Measurements from ENCODE around the gene FAM78A. TPM values are rescaled to one million over a fixed set of nuclear protein-coding genes. Genes with fewer than 3 reads are reported as not detected.

Gene FAM78A
- total RNA-seq, 1 experiment from 2014 or later: 3.0 TPM

- TF ChIP-seq IRF2 (CRISPR knock-in tag; IDR thresholded peaks at IDR 0.05; ENCODE audit: borderline replicate concordance, low read depth): no peak
- TF ChIP-seq ARID4B (CRISPR knock-in tag; IDR thresholded peaks at IDR 0.05; ENCODE audit: borderline replicate concordance): no peak
- TF ChIP-seq ZNF232 (CRISPR knock-in tag; IDR thresholded peaks at IDR 0.05): no peak
Observed at GRCh38 chr9:131273146-131273855, 3.0 kb downstream of the FAM78A start (continued).

GRCh38 chr9:131272212-131272611 lies 4.1 kb downstream of the FAM78A start:
- Mint-ChIP-seq H3K9me3 (no peaks in the 10 kb centered on the region), H3K4me3 (no peak overlapping the region), H3K4me1 (peaks cover 36% of the 10 kb centered on the region), H3K36me3 (no peaks in the 10 kb centered on the region; the same call in 1 of the 2 replicates), H3K27ac (no peak overlapping the region), H3K27me3 (ENCODE audit: low read depth) (peaks cover 14% of the 10 kb centered on the region)
- no peak for DNase-seq (ENCODE audit: low spot score)
- ChIA-PET POLR2A (no interaction called here), CTCF (interaction anchor here (0.6 to 7.8 kb wide), 4 partner anchors 15 to 63 kb away, joined by 3 to 57 read pairs (median 6); no protein-coding TSS in a partner anchor)
- TF ChIP-seq FOXJ3 (CRISPR knock-in tag; IDR thresholded peaks at IDR 0.05; ENCODE audit: borderline replicate concordance) (no peak), TEAD4 (CRISPR knock-in tag; IDR thresholded peaks at IDR 0.05) (no peak), ZNF423 (CRISPR knock-in tag; IDR thresholded peaks at IDR 0.05) (no peak), ZNF512 (CRISPR knock-in tag; IDR thresholded peaks at IDR 0.05; ENCODE audit: borderline replicate concordance) (no peak), SOX15 (CRISPR knock-in tag; IDR thresholded peaks at IDR 0.05) (no peak), RORB (CRISPR knock-in tag; IDR thresholded peaks at IDR 0.05) (no peak), GABPB1 (CRISPR knock-in tag; IDR thresholded peaks at IDR 0.05) (no peak), TCF7 (CRISPR knock-in tag; IDR thresholded peaks at IDR 0.05; ENCODE audit: low read depth) (no peak), STAT6 (CRISPR knock-in tag; conservative IDR thresholded peaks at IDR 0.05; ENCODE audit: low read depth) (no peak)
- ATAC-seq: no peak

- Mint-ChIP-seq H3K4me1 (peaks cover 36% of the 10 kb centered on the region), H3K9me3 (no peaks in the 10 kb centered on the region), H3K27ac (no peak overlapping the region), H3K4me3 (no peak overlapping the region), H3K27me3 (ENCODE audit: low read depth) (peaks cover 13% of the 10 kb centered on the region), H3K36me3 (no peaks in the 10 kb centered on the region; the same call in 1 of the 2 replicates)
- TF ChIP-seq ZNF671 (CRISPR knock-in tag; IDR thresholded peaks at IDR 0.05): no peak
- TF ChIP-seq TEAD4 (CRISPR knock-in tag; IDR thresholded peaks at IDR 0.05): no peak
- no peak for TF ChIP-seq ZNF121 (CRISPR knock-in tag; IDR thresholded peaks at IDR 0.05)
- TF ChIP-seq JAZF1 (CRISPR knock-in tag; IDR thresholded peaks at IDR 0.05): no peak
- no peak for TF ChIP-seq HMGA2 (CRISPR knock-in tag; IDR thresholded peaks at IDR 0.05)
- TF ChIP-seq E2F5 (CRISPR knock-in tag; IDR thresholded peaks at IDR 0.05): no peak
- no peak for TF ChIP-seq RORB (CRISPR knock-in tag; IDR thresholded peaks at IDR 0.05)
- TF ChIP-seq ZNF317 (CRISPR knock-in tag; IDR thresholded peaks at IDR 0.05; ENCODE audit: borderline replicate concordance, low read depth): no peak
- no peak for TF ChIP-seq ESRRA (CRISPR knock-in tag; IDR thresholded peaks at IDR 0.05; ENCODE audit: borderline replicate concordance)
- ATAC-seq (no peak), DNase-seq (ENCODE audit: low spot score) (no peak)
- POLR2A ChIA-PET: no interaction called here
- CTCF ChIA-PET: interaction anchor here (0.6 to 7.8 kb wide), 4 partner anchors 14 to 466 kb away, joined by 3 to 57 read pairs (median 6); no protein-coding TSS in a partner anchor
Observed at GRCh38 chr9:131271506-131271931, 4.8 kb downstream of the FAM78A start.
